Mesenchymal stem cell (in vitro differentiated cells and primary cell): Measurements from ENCODE around the gene DSG1.
A peak's percentile ranks its signal among the peaks of the same experiment; 100 is the strongest.

Experiments used
- DNase-seq: peaks from one replicate; pipeline ENCODE4 v3.0.0-alpha.2; 2013
- H2AFZ ChIP-seq: one replicate; pipeline ENCODE4 v1.6.1; 2013; ENCODE audit warnings: low read depth, mild to moderate bottlenecking, control low read depth, inconsistent platforms, low read length, moderate library complexity
- H2AK5ac ChIP-seq: 2 replicates; pipeline ENCODE4 v1.6.1; 2013; ENCODE audit warnings: low read length, moderate library complexity, mild to moderate bottlenecking, inconsistent platforms; ENCODE audit not compliant: severe bottlenecking
- H2BK120ac ChIP-seq: one replicate; pipeline ENCODE4 v1.6.1; 2013; ENCODE audit warnings: low read depth, mild to moderate bottlenecking, inconsistent platforms, low read length, moderate library complexity
- H2BK12ac ChIP-seq, 2 experiments: one replicate each; pipeline ENCODE4 v1.6.1; 2013; ENCODE audit warnings: inconsistent platforms in 2 of 2, low read length in 2 of 2, mild to moderate bottlenecking in 2 of 2, moderate library complexity in 2 of 2, control low read depth in 1 of 2
- H2BK15ac ChIP-seq: one replicate; pipeline ENCODE4 v1.6.1; 2013; ENCODE audit warnings: mild to moderate bottlenecking, low read depth, inconsistent platforms; ENCODE audit not compliant: poor library complexity, severe bottlenecking
- H2BK5ac ChIP-seq: 2 replicates; pipeline ENCODE4 v1.6.1; 2013; ENCODE audit warnings: low read depth, mild to moderate bottlenecking, low read length, control low read depth, inconsistent platforms; ENCODE audit not compliant: poor library complexity, severe bottlenecking
- H3K14ac ChIP-seq, 2 experiments: one replicate each; pipeline ENCODE4 v1.6.1; 2013; ENCODE audit warnings: inconsistent platforms in 2 of 2, low read length in 2 of 2, control low read depth in 1 of 2, mild to moderate bottlenecking in 1 of 2, moderate library complexity in 1 of 2
- H3K18ac ChIP-seq, 2 experiments: one replicate each; pipeline ENCODE4 v1.6.1; 2013; ENCODE audit warnings: inconsistent platforms in 2 of 2, low read length in 2 of 2, control low read depth in 1 of 2, low read depth in 1 of 2, mild to moderate bottlenecking in 1 of 2
- H3K23ac ChIP-seq, 2 experiments: one replicate each; pipeline ENCODE4 v1.6.1; 2013; ENCODE audit warnings: inconsistent platforms in 2 of 2, low read length in 2 of 2, mild to moderate bottlenecking in 2 of 2, moderate library complexity in 2 of 2, control low read depth in 1 of 2
- H3K27ac ChIP-seq: 2 replicates; pipeline ENCODE4 v1.5.1; 2013; ENCODE audit warnings: mild to moderate bottlenecking, moderate library complexity, low read length, control low read depth, inconsistent platforms; ENCODE audit not compliant: poor library complexity, severe bottlenecking
- H3K27me3 ChIP-seq, 2 experiments: 2 replicates each; pipeline versions ENCODE4 v1.6.1 to v1.7.0; 2013; ENCODE audit warnings: low read length in 2 of 2, mild to moderate bottlenecking in 2 of 2, moderate library complexity in 2 of 2, control low read depth in 1 of 2, inconsistent platforms in 1 of 2; ENCODE audit not compliant: control insufficient read depth in 1 of 2, insufficient read depth in 1 of 2
- H3K36me3 ChIP-seq, 2 experiments: 2 replicates each; pipeline versions ENCODE4 v1.6.1 to v1.7.0; 2013; ENCODE audit warnings: low read length in 2 of 2, control low read depth in 1 of 2, inconsistent platforms in 1 of 2, low read depth in 1 of 2, mild to moderate bottlenecking in 1 of 2; ENCODE audit not compliant: insufficient read depth in 2 of 2, control insufficient read depth in 1 of 2
- H3K4ac ChIP-seq, 2 experiments: one replicate each; pipeline ENCODE4 v1.6.1; 2013; ENCODE audit warnings: inconsistent platforms in 2 of 2, low read length in 2 of 2, mild to moderate bottlenecking in 2 of 2, moderate library complexity in 2 of 2, control low read depth in 1 of 2, low read depth in 1 of 2
- H3K4me1 ChIP-seq: 2 replicates; pipeline ENCODE4 v1.6.1; 2013; ENCODE audit warnings: low read depth, low read length, control low read depth; ENCODE audit not compliant: control insufficient read depth, insufficient read depth
- H3K4me2 ChIP-seq: 2 replicates; pipeline ENCODE4 v1.6.1; 2013; ENCODE audit warnings: low read length, mild to moderate bottlenecking, inconsistent platforms; ENCODE audit not compliant: poor library complexity, severe bottlenecking
- H3K4me3 ChIP-seq, 2 experiments: 2 replicates each; pipeline versions ENCODE4 v1.5.1 to v1.7.0; 2013; ENCODE audit warnings: low read length in 2 of 2, mild to moderate bottlenecking in 2 of 2, control low read depth in 1 of 2, low read depth in 1 of 2; ENCODE audit not compliant: insufficient read depth in 1 of 2
- H3K79me1 ChIP-seq: replicated peaks from 2 replicates; pipeline ENCODE4 v1.6.1; 2013; ENCODE audit warnings: mild to moderate bottlenecking, control low read depth, low read length, inconsistent platforms; ENCODE audit not compliant: poor library complexity, severe bottlenecking
- H3K9ac ChIP-seq: 2 replicates; pipeline ENCODE4 v1.7.0; 2013; ENCODE audit warnings: mild to moderate bottlenecking, low read length, moderate library complexity
- H3K9me3 ChIP-seq: 2 replicates; pipeline ENCODE4 v1.7.0; 2013; ENCODE audit warnings: mild to moderate bottlenecking, low read length; ENCODE audit not compliant: control insufficient read depth
- H4K8ac ChIP-seq: one replicate; pipeline ENCODE4 v1.6.1; 2013; ENCODE audit warnings: inconsistent platforms, mild to moderate bottlenecking, low read length, moderate library complexity
- H4K91ac ChIP-seq: one replicate; pipeline ENCODE4 v1.6.1; 2013; ENCODE audit warnings: mild to moderate bottlenecking, low read length, inconsistent platforms
- WGBS: methylation state at CpG from one replicate; pipeline ENCODE4 v1.1.7; 2013; ENCODE audit warnings: mixed read lengths; 5-methylcytosine and 5-hydroxymethylcytosine counted together

The DSG1 gene

GRCh38 chr18:31398191-31398590 is 80.2 kb downstream of the DSG1 start:
- H3K4me1 ChIP-seq, result no peaks in the 10 kb centered on the region
- 31% methylated on average over 1 of the region's 2 CpGs for WGBS
- no peak overlapping the region for H3K4me3 ChIP-seq
- H3K14ac ChIP-seq, result no peak overlapping the region
- H3K23ac ChIP-seq, result no peak overlapping the region
- H4K91ac ChIP-seq, result no peak overlapping the region
- no peak overlapping the region for H2BK120ac ChIP-seq
- peaks cover 0 to 13% of the 10 kb centered on the region in 2 experiments for H3K27me3 ChIP-seq
- H4K8ac ChIP-seq, result no peak overlapping the region
- H3K27ac ChIP-seq, result no peak overlapping the region
- no peak overlapping the region for H2AK5ac ChIP-seq
- H3K4me2 ChIP-seq, result no peak overlapping the region
- no peak overlapping the region for H3K4ac ChIP-seq
- H3K18ac ChIP-seq, result peak overlapping the region in 1 of 2 experiments; percentile 40
- no peak overlapping the region for H3K9ac ChIP-seq
- H2BK12ac ChIP-seq, result no peak overlapping the region
- no peaks in the 10 kb centered on the region for H3K36me3 ChIP-seq
- H2BK15ac ChIP-seq, result no peak overlapping the region
- H3K9me3 ChIP-seq, result no peaks in the 10 kb centered on the region
- H2BK5ac ChIP-seq, result no peak overlapping the region
- H2AFZ ChIP-seq, result no peak overlapping the region
- no peaks in the 10 kb centered on the region for H3K79me1 ChIP-seq
- no peak for DNase-seq

- H2BK15ac ChIP-seq, result no peak overlapping the region
- no peak overlapping the region for H4K8ac ChIP-seq
- 37% methylated on average over 3 of the region's 6 CpGs for whole genome bisulfite sequencing
- no peaks in the 10 kb centered on the region for H3K79me1 ChIP-seq
- H3K27ac ChIP-seq, result no peak overlapping the region
- H2AFZ ChIP-seq, result no peak overlapping the region
- no peak overlapping the region for H3K9ac ChIP-seq
- no peak overlapping the region for H2BK5ac ChIP-seq
- no peak overlapping the region for H2BK120ac ChIP-seq
- no peak overlapping the region for H3K14ac ChIP-seq
- H3K36me3 ChIP-seq, result no peaks in the 10 kb centered on the region
- H3K18ac ChIP-seq, result no peak overlapping the region
- no peak overlapping the region for H3K23ac ChIP-seq
- peak; percentile 41 for DNase-seq
- H3K4me1 ChIP-seq, result no peaks in the 10 kb centered on the region
- peaks cover 0 to 14% of the 10 kb centered on the region in 2 experiments for H3K27me3 ChIP-seq
- H3K4me2 ChIP-seq, result no peak overlapping the region
- H3K4ac ChIP-seq, result no peak overlapping the region
- H2BK12ac ChIP-seq, result no peak overlapping the region
- no peak overlapping the region for H2AK5ac ChIP-seq
- H3K9me3 ChIP-seq, result no peaks in the 10 kb centered on the region
- H3K4me3 ChIP-seq, result no peak overlapping the region
- H4K91ac ChIP-seq, result no peak overlapping the region
Measured at GRCh38 chr18:31399306-31400032, 81.5 kb downstream of the DSG1 start.

GRCh38 chr18:31401156-31402025 is 83.4 kb downstream of the DSG1 start:
- no peaks in the 10 kb centered on the region for H3K36me3 ChIP-seq
- no peak overlapping the region for H3K4me3 ChIP-seq
- no peak overlapping the region for H3K14ac ChIP-seq
- no peak overlapping the region for H2BK5ac ChIP-seq
- H2BK15ac ChIP-seq, result no peak overlapping the region
- no peak overlapping the region for H4K91ac ChIP-seq
- peaks cover 0 to 14% of the 10 kb centered on the region in 2 experiments for H3K27me3 ChIP-seq
- H3K4me1 ChIP-seq, result no peaks in the 10 kb centered on the region
- no peaks in the 10 kb centered on the region for H3K79me1 ChIP-seq
- H2AFZ ChIP-seq, result no peak overlapping the region
- H3K23ac ChIP-seq, result no peak overlapping the region
- no peak overlapping the region for H3K18ac ChIP-seq
- no peak overlapping the region for H2BK12ac ChIP-seq
- no peak overlapping the region for H4K8ac ChIP-seq
- no peak overlapping the region for H2BK120ac ChIP-seq
- WGBS, result 21% methylated on average over 3 of the region's 6 CpGs
- H3K9ac ChIP-seq, result no peak overlapping the region
- H3K27ac ChIP-seq, result no peak overlapping the region
- peak; percentile 50 for DNase-seq
- no peak overlapping the region for H2AK5ac ChIP-seq
- H3K9me3 ChIP-seq, result no peaks in the 10 kb centered on the region
- no peak overlapping the region for H3K4ac ChIP-seq
- H3K4me2 ChIP-seq, result no peak overlapping the region

- no peak overlapping the region for H4K8ac ChIP-seq
- no peak overlapping the region for H3K27ac ChIP-seq
- H3K4ac ChIP-seq, result no peak overlapping the region
- DNase-seq, result no peak
- H3K27me3 ChIP-seq, result peaks cover 0 to 14% of the 10 kb centered on the region in 2 experiments
- no peak overlapping the region for H3K4me2 ChIP-seq
- no peak overlapping the region for H3K23ac ChIP-seq
- no peak overlapping the region for H2AFZ ChIP-seq
- no peaks in the 10 kb centered on the region for H3K79me1 ChIP-seq
- H3K4me1 ChIP-seq, result no peaks in the 10 kb centered on the region
- peak overlapping the region in 1 of 2 experiments; percentile 54 for H2BK12ac ChIP-seq
- no peak overlapping the region for H3K9ac ChIP-seq
- no peak overlapping the region for H2BK5ac ChIP-seq
- H3K36me3 ChIP-seq, result no peaks in the 10 kb centered on the region
- H2AK5ac ChIP-seq, result no peak overlapping the region
- H2BK15ac ChIP-seq, result no peak overlapping the region
- no peak overlapping the region for H3K14ac ChIP-seq
- H4K91ac ChIP-seq, result no peak overlapping the region
- no peak overlapping the region for H2BK120ac ChIP-seq
- H3K9me3 ChIP-seq, result no peaks in the 10 kb centered on the region
- no peak overlapping the region for H3K4me3 ChIP-seq
- H3K18ac ChIP-seq, result no peak overlapping the region
Measured at GRCh38 chr18:31402026-31402373, 84.0 kb downstream of the DSG1 start.
